Measurements from ENCODE around the gene DGKK. TPM values are rescaled to one million over a fixed set of nuclear protein-coding genes. Genes with fewer than 3 reads are reported as not detected.

The DGKK gene, protein sequence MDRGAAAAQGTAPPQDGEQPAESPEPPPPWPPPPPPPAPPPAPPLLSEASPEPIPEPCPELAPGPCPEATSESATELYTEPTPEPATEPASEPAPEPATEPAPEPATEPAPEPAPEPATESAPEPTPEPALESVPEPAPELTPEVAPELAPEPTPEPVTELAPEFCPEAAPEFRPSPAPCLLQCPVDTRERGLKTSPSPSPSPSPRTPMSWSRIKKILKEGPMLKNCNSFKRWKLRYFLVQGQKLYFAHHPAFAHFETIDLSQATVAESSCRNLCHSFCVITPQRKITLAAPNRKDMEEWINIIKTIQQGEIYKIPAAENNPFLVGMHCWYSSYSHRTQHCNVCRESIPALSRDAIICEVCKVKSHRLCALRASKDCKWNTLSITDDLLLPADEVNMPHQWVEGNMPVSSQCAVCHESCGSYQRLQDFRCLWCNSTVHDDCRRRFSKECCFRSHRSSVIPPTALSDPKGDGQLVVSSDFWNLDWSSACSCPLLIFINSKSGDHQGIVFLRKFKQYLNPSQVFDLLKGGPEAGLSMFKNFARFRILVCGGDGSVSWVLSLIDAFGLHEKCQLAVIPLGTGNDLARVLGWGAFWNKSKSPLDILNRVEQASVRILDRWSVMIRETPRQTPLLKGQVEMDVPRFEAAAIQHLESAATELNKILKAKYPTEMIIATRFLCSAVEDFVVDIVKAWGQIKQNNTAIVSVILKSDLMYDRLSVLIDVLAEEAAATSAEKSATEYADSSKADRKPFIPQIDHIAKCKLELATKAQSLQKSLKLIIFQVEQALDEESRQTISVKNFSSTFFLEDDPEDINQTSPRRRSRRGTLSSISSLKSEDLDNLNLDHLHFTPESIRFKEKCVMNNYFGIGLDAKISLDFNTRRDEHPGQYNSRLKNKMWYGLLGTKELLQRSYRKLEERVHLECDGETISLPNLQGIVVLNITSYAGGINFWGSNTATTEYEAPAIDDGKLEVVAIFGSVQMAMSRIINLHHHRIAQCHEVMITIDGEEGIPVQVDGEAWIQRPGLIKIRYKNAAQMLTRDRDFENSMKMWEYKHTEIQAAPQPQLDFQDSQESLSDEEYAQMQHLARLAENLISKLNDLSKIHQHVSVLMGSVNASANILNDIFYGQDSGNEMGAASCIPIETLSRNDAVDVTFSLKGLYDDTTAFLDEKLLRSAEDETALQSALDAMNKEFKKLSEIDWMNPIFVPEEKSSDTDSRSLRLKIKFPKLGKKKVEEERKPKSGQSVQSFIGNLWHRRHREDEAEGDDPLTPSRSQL
- polyA plus RNA-seq (2012; ENCODE audit: missing spikeins) = not detected

GRCh38 chrX:50470103-50471031 lies at the start of gene DGKK:
Gene DGKK, minus strand, starts transcription at chrX:50470825. Its CDS starts 147 bp downstream, at chrX:50470678.
- no peak for FAIRE-seq
- DNase-seq (ENCODE audit: insufficient read length) = no peak
- TF ChIP-seq TAF1 (IDR thresholded peaks at IDR 0.05; ENCODE audit: borderline replicate concordance, low read depth, low read length) (no peak), POLR2AphosphoS5 (IDR thresholded peaks at IDR 0.05; ENCODE audit: low read depth, low read length) (no peak), POLR2A (IDR thresholded peaks at IDR 0.05; ENCODE audit: low read depth, low read length) (no peak)

DNA sequence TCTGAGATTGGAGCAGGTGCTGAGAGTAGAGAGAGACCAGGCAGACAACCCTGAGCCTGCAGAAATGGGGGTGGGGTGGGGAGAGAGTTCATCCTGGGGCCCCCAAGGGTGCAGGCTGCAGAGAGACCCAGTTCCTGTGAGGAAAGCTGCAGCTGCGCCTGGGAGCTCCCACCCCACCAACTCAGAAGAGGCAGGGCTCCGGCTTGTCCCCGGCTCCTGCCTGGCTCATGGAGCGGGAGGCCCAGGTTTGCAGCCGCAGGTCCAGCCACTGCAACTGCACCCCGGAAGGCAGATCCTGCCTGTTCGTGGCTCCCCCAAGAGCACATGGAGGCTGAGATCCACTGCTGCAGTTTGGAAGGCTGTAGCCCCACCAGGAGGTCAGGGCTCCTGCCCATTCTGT lies 44.2 kb upstream of the DGKK start:
- FAIRE-seq = no peak
- no peak for DNase-seq (ENCODE audit: insufficient read length)
- TF ChIP-seq TAF1 (IDR thresholded peaks at IDR 0.05; ENCODE audit: borderline replicate concordance, low read depth, low read length) (no peak), POLR2AphosphoS5 (IDR thresholded peaks at IDR 0.05; ENCODE audit: low read depth, low read length) (no peak), POLR2A (IDR thresholded peaks at IDR 0.05; ENCODE audit: low read depth, low read length) (no peak)

- DNase-seq (ENCODE audit: insufficient read length) (no peak), FAIRE-seq (no peak)
- no peak for TF ChIP-seq POLR2A (IDR thresholded peaks at IDR 0.05; ENCODE audit: low read depth, low read length)
- no peak for TF ChIP-seq TAF1 (IDR thresholded peaks at IDR 0.05; ENCODE audit: borderline replicate concordance, low read depth, low read length)
- no peak for TF ChIP-seq POLR2AphosphoS5 (IDR thresholded peaks at IDR 0.05; ENCODE audit: low read depth, low read length)
Observed at GRCh38 chrX:50497114-50497513, 26.5 kb upstream of the DGKK start.

DNA sequence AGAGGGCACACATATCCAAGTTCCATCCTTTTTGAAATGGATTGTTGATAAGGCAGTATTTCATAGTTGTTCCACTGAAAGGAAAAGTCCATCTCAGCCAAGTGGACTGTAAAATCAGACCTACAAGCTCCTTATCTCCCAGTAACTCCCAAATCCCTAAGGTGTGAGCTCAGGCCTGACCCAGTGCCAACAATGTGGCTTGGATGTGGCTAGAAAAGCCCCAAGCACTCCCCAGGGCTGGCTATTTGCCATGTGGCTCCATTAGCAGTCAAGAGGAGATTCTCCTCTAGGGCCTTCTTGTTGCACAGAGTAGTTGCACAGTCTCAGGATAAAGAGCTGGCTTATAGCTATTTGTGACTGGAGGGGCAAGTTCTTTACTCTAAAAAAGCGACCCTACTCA lies 25.0 kb upstream of the DGKK start:
- TF ChIP-seq POLR2AphosphoS5 (IDR thresholded peaks at IDR 0.05; ENCODE audit: low read depth, low read length) = no peak
- no peak for TF ChIP-seq TAF1 (IDR thresholded peaks at IDR 0.05; ENCODE audit: borderline replicate concordance, low read depth, low read length)
- TF ChIP-seq POLR2A (IDR thresholded peaks at IDR 0.05; ENCODE audit: low read depth, low read length) = no peak
- DNase-seq (ENCODE audit: insufficient read length) (no peak), FAIRE-seq (peak; percentile 9)

- DNase-seq (ENCODE audit: insufficient read length) (no peak), FAIRE-seq (no peak)
- TF ChIP-seq TAF1 (IDR thresholded peaks at IDR 0.05; ENCODE audit: borderline replicate concordance, low read depth, low read length) = no peak
- TF ChIP-seq POLR2AphosphoS5 (IDR thresholded peaks at IDR 0.05; ENCODE audit: low read depth, low read length) = no peak
- no peak for TF ChIP-seq POLR2A (IDR thresholded peaks at IDR 0.05; ENCODE audit: low read depth, low read length)
Observed at GRCh38 chrX:50492720-50493119, 22.1 kb upstream of the DGKK start.

DNA sequence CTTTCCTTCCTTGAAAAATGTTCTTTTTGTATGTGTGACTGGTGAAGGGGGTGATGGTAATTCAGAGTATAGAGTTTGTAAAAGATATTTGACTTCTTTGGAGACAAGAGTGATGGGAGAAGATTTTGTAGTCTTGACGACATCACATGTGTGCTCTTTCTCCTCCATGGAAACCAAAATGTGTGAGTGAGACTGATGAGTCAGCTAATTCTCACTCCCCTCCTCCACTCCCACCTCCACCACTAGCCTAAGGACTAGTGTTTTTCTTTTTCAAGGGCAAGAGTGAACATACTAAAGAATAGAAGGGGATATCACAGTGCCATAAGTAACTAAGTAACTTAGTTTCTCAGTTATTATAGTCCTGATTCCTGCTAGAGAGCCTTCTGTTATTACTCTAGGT lies 14.0 kb upstream of the DGKK start:
- FAIRE-seq = no peak
- no peak for DNase-seq (ENCODE audit: insufficient read length)
- no peak for TF ChIP-seq POLR2A (IDR thresholded peaks at IDR 0.05; ENCODE audit: low read depth, low read length)
- no peak for TF ChIP-seq POLR2AphosphoS5 (IDR thresholded peaks at IDR 0.05; ENCODE audit: low read depth, low read length)
- TF ChIP-seq TAF1 (IDR thresholded peaks at IDR 0.05; ENCODE audit: borderline replicate concordance, low read depth, low read length) = no peak

GRCh38 chrX:50483283-50483682 lies 12.7 kb upstream of the DGKK start:
- FAIRE-seq = no peak
- no peak for DNase-seq (ENCODE audit: insufficient read length)
- no peak for TF ChIP-seq POLR2AphosphoS5 (IDR thresholded peaks at IDR 0.05; ENCODE audit: low read depth, low read length)
- no peak for TF ChIP-seq POLR2A (IDR thresholded peaks at IDR 0.05; ENCODE audit: low read depth, low read length)
- TF ChIP-seq TAF1 (IDR thresholded peaks at IDR 0.05; ENCODE audit: borderline replicate concordance, low read depth, low read length) = no peak

- FAIRE-seq (no peak), DNase-seq (ENCODE audit: insufficient read length) (no peak)
- no peak for TF ChIP-seq TAF1 (IDR thresholded peaks at IDR 0.05; ENCODE audit: borderline replicate concordance, low read depth, low read length)
- no peak for TF ChIP-seq POLR2AphosphoS5 (IDR thresholded peaks at IDR 0.05; ENCODE audit: low read depth, low read length)
- TF ChIP-seq POLR2A (IDR thresholded peaks at IDR 0.05; ENCODE audit: low read depth, low read length) = no peak
Observed at GRCh38 chrX:50475208-50475607, 4.6 kb upstream of the DGKK start.

GRCh38 chrX:50471390-50471789 lies 765 bp upstream of the DGKK start:
- TF ChIP-seq TAF1 (IDR thresholded peaks at IDR 0.05; ENCODE audit: borderline replicate concordance, low read depth, low read length) (no peak), POLR2AphosphoS5 (IDR thresholded peaks at IDR 0.05; ENCODE audit: low read depth, low read length) (no peak), POLR2A (IDR thresholded peaks at IDR 0.05; ENCODE audit: low read depth, low read length) (no peak)
- FAIRE-seq (no peak), DNase-seq (ENCODE audit: insufficient read length) (no peak)

- DNase-seq (ENCODE audit: insufficient read length) = no peak
- no peak for FAIRE-seq
- TF ChIP-seq POLR2A (IDR thresholded peaks at IDR 0.05; ENCODE audit: low read depth, low read length) (no peak), POLR2AphosphoS5 (IDR thresholded peaks at IDR 0.05; ENCODE audit: low read depth, low read length) (no peak), TAF1 (IDR thresholded peaks at IDR 0.05; ENCODE audit: borderline replicate concordance, low read depth, low read length) (no peak)
Observed at GRCh38 chrX:50469206-50469605, 1.4 kb downstream of the DGKK start.
